Stomach (tissue), 9 donors: ENCODE data around the gene DENND1B. TPM values are rescaled to one million over a fixed set of nuclear protein-coding genes. Genes with fewer than 3 reads are reported as not detected.
A peak's percentile ranks its signal among the peaks of the same experiment; 100 is the strongest.

Source experiments
- DNase-seq, 2 donors: peaks; one replicate each; pipeline versions ENCODE4 v3.0.0 to v3.0.0-alpha.2; 2013 to 2019
- H3K27ac ChIP-seq, 5 donors: fragments of 200-600 bp in 4 of 5; sonication (generic) in 4 of 5; one replicate each; pipeline ENCODE4 v1.5.1; 2013 to 2019; ENCODE audit warnings: mild to moderate bottlenecking in 1 of 5, moderate library complexity in 1 of 5
- H3K27me3 ChIP-seq, 3 donors: fragments of 200-600 bp; sonication (generic); one replicate each; pipeline ENCODE4 v1.5.1; 2017 to 2019; ENCODE audit warnings: mixed run types in 1 of 3
- H3K36me3 ChIP-seq, 4 donors: fragments of 200-600 bp; sonication (generic); 1 replicate in 3 of 4; 2 replicates in 1 of 4; pipeline ENCODE4 v1.5.1; 2016 to 2019
- H3K4me1 ChIP-seq, 4 donors: fragments of 200-600 bp; sonication (generic); one replicate each; pipeline ENCODE4 v1.5.1; 2016 to 2019
- H3K4me3 ChIP-seq, 4 donors: fragments of 200-600 bp; sonication (generic) in 3 of 4; one replicate each; pipeline ENCODE4 v1.5.1; 2016 to 2019; ENCODE audit warnings: mild to moderate bottlenecking in 1 of 4
- H3K9me3 ChIP-seq, 4 donors: fragments of 200-600 bp; sonication (generic); one replicate each; pipeline ENCODE4 v1.5.1; 2016 to 2019
- EP300 ChIP-seq: sonication (generic); formaldehyde crosslinking; IDR thresholded peaks from one replicate; pipeline ENCODE4 v1.6.1; 2017; ENCODE audit warnings: antibody characterized with exemption
- POLR2A ChIP-seq, 4 donors: fragments of 450-650 bp; IDR thresholded peaks; one replicate each; pipeline ENCODE4 v1.6.1; 2016; ENCODE audit warnings: antibody characterized with exemption in 4 of 4, control low read depth in 2 of 4, mild to moderate bottlenecking in 1 of 4, moderate library complexity in 1 of 4
- POLR2AphosphoS5 ChIP-seq, 3 donors: sonication (generic); formaldehyde crosslinking; IDR thresholded peaks; one replicate each; pipeline ENCODE4 v1.6.1; 2016; ENCODE audit warnings: antibody characterized with exemption in 3 of 3
- WGBS, 5 donors: extraction: QIAGEN DNeasy Blood & Tissue Kit in 3 of 5; methylation state at CpG; one replicate each; pipeline versions ENCODE4 v1.1.5 to v1.1.7; 2013 to 2018; 5-methylcytosine and 5-hydroxymethylcytosine counted together
- intact Hi-C: fragments of 100-400 bp; cut with DNase I; formaldehyde crosslinking; loops from one replicate; pipeline ENCODE4 v1.15.1; 2023; ENCODE audit warnings: low total_unique reads
- polyA plus RNA-seq, 3 donors: library from polyadenylated mRNA; stranded (reverse); fragments of 200-250 nt; gene quantifications; one replicate each; pipeline ENCODE4 v1.2.3, GENCODE V29; 2013
- total RNA-seq, 5 donors: library from RNA; depleted of rRNA; stranded (reverse); fragments of >200 nt; gene quantifications; one replicate each; pipeline versions ENCODE4 v1.1.0 to v1.2.3, GENCODE V29; 2014 to 2016
- TF ChIP-seq, protein P1 (sequence below), 7 experiments: fragments of 450-650 bp in 4 of 7; fragments of 200-600 bp in 3 of 7; sonication (generic) in 3 of 7; IDR thresholded peaks; one replicate each; pipeline ENCODE4 v1.5.1; 2016 to 2019; ENCODE audit warnings: antibody characterized with exemption in 7 of 7, control low read depth in 2 of 7, mild to moderate bottlenecking in 1 of 7
- donor health status: healthy with polysubstance abuse.
- donor health status: Bipolar disorder and iron deficiency.
- donor health status: healthy.

Gene DENND1B
- total and polyA plus RNA-seq, 8 donors, result 2.9 to 435 (median 13.7) TPM

DNA sequence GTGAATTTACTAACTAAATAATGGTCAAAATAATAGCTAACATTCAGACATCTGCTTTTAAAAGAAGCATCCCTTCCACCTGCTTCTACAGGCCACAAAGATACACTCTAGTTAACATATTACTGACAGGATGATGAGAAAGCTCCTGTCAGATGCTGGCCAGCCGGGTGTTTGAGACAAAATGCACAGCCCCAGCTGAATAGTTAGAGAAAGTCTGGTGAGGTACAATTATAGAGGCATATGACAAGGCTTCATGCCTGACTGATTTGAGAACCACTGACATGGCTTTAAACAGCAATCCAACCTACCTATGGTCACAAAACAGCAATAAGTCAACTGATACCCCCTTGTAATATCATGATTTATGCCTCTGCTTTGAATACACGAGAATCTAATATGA is 137.0 kb downstream of the DENND1B start:
- no peak for DNase-seq
- Histone ChIP-seq H3K36me3 (peaks cover 0 to 33% (median 26%) of the 10 kb centered on the region in 4 donors), H3K9me3 (peaks cover 0 to 5% (median 2%) of the 10 kb centered on the region in 4 donors), H3K4me1 (no peaks in the 10 kb centered on the region), H3K27me3 (no peaks in the 10 kb centered on the region), H3K27ac (no peak overlapping the region), H3K4me3 (no peak overlapping the region)
- WGBS, 5 donors, result 86 to 95% (median 90%) methylated on average over 2 of the region's 2 CpGs
- intact Hi-C loops, result no loop called here
- no peak for TF ChIP-seq POLR2AphosphoS5 (IDR thresholded peaks at IDR 0.05)
- TF ChIP-seq EP300, result no peak

DNA sequence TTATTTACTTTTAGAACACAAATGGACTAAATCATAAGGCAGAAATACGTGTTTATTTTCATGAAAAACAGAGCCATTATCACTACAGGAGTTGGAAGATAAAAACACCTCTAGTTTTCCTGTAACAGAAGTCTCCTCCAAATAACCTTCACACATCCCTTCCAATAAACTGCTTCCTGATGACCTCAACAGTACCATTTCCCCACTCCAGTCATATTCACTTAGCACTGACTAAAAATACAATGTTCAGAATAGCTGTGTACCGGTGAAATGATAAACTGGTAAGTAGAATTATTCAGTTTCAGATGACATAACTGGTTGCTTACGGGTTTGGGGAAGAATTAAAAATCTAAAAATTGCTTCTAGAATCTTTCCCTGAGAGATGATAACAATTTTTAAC is 137.9 kb downstream of the DENND1B start:
- Histone ChIP-seq H3K4me3 (no peak overlapping the region), H3K27ac (no peak overlapping the region), H3K27me3 (no peaks in the 10 kb centered on the region), H3K36me3 (peaks cover 0 to 30% (median 24%) of the 10 kb centered on the region in 4 donors), H3K9me3 (peaks cover 0 to 6% (median 3%) of the 10 kb centered on the region in 4 donors), H3K4me1 (no peaks in the 10 kb centered on the region)
- DNase-seq, result peak in 1 of 2 donors; percentile 10
- intact Hi-C loops, result no loop called here
- WGBS, 5 donors, result 69 to 77% (median 72%) methylated on average over 3 of the region's 3 CpGs
- TF ChIP-seq, protein P1, sequence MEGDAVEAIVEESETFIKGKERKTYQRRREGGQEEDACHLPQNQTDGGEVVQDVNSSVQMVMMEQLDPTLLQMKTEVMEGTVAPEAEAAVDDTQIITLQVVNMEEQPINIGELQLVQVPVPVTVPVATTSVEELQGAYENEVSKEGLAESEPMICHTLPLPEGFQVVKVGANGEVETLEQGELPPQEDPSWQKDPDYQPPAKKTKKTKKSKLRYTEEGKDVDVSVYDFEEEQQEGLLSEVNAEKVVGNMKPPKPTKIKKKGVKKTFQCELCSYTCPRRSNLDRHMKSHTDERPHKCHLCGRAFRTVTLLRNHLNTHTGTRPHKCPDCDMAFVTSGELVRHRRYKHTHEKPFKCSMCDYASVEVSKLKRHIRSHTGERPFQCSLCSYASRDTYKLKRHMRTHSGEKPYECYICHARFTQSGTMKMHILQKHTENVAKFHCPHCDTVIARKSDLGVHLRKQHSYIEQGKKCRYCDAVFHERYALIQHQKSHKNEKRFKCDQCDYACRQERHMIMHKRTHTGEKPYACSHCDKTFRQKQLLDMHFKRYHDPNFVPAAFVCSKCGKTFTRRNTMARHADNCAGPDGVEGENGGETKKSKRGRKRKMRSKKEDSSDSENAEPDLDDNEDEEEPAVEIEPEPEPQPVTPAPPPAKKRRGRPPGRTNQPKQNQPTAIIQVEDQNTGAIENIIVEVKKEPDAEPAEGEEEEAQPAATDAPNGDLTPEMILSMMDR (IDR thresholded peaks at IDR 0.05), result no peak
- TF ChIP-seq POLR2A (IDR thresholded peaks at IDR 0.05) (no peak), POLR2AphosphoS5 (IDR thresholded peaks at IDR 0.05) (no peak), EP300 (no peak)

DNA sequence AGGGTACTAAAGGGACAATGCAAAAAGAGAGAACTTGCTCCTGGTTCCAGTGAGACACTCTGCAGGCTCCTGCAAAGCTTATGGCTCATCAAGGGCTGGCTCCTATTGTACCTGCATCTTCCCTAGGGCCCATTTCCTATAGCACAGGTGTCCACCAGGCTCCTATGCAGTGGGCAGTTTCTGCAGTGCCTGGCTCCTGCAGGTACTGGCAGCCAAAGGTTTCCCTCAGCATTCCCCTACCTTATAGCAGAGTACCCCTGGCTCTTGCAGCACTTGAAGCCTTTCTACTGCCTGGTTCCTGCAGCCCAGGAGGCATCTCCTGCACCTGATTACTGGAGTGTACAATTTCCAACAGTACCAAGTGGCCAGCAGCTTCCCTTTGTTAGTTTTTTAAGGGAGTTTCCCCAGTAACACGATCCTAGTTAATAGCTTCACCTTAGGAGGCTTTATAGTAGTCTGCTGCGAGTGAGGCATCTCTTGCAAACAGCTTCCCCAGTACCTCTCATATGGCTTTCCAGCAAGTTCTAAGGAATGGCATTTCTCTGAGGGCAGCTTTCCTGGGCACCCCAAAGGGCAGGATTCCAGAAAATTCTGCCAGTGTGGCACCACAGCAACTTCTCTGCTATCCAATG is 141.7 kb downstream of the DENND1B start:
- intact Hi-C loops, result no loop called here
- peaks cover 0 to 6% (median 3%) of the 10 kb centered on the region in 4 donors for H3K9me3 ChIP-seq
- WGBS, 5 donors, result 66 to 77% (median 76%) methylated on average over 2 of the region's 2 CpGs
- no peaks in the 10 kb centered on the region for H3K27me3 ChIP-seq
- H3K4me3 ChIP-seq, result no peak overlapping the region
- H3K27ac ChIP-seq, result no peak overlapping the region
- DNase-seq, result no peak
- H3K4me1 ChIP-seq, result no peaks in the 10 kb centered on the region
- no peak for TF ChIP-seq POLR2A (IDR thresholded peaks at IDR 0.05)
- H3K36me3 ChIP-seq, result peaks cover 0 to 24% (median 8%) of the 10 kb centered on the region in 4 donors

DNA sequence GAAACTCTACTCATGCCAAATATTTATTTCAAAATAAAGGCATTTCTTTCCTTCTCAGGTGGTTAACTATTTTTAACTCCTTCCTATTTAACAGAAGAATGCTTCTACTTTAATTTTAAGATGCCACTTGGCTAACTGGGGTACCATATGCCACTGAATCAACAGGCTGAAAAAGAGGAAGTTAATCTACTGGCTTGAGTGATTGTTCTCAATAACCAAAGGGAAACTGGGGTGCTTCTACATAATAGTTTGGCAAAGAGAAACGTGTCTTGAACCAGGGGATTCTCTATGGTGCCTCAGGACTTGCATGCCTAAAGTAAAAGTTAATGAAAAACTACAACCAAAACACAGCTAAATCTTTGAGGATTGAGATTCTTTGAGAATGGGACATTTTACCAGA is 142.6 kb downstream of the DENND1B start:
- 60 to 79% (median 74%) methylated on average over 1 of the region's 1 CpG for WGBS, 5 donors
- Histone ChIP-seq H3K27me3 (no peaks in the 10 kb centered on the region), H3K4me3 (no peak overlapping the region), H3K36me3 (peaks cover 0 to 24% (median 8%) of the 10 kb centered on the region in 4 donors), H3K27ac (no peak overlapping the region), H3K9me3 (peaks cover 0 to 6% (median 3%) of the 10 kb centered on the region in 4 donors), H3K4me1 (no peaks in the 10 kb centered on the region)
- intact Hi-C loops, result no loop called here
- no peak for DNase-seq
- TF ChIP-seq POLR2AphosphoS5 (IDR thresholded peaks at IDR 0.05), result no peak
- TF ChIP-seq, protein P1 (IDR thresholded peaks at IDR 0.05), result no peak
- no peak for TF ChIP-seq EP300
- TF ChIP-seq POLR2A (IDR thresholded peaks at IDR 0.05), result no peak

DNA sequence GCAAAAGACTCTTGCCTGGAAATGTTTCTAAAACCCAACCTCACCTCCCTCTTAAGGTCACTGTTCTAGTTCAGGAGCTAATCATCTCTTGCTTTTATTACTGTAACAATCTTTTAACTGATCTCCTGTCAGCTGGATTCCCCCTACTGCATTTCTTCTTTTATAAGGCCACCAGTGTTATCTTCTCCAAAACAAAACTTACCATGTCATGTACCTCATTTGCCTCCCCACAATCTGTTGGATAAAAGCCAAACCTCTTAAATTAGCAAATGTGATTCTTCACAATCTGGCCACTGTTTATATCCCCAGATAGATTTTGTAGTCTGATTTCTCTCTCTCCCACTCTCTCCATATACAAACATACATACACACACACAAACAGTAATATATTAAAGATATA is 143.3 kb downstream of the DENND1B start:
- TF ChIP-seq EP300 (no peak), POLR2A (IDR thresholded peaks at IDR 0.05) (no peak)
- TF ChIP-seq, protein P1 (IDR thresholded peaks at IDR 0.05), result no peak
- intact Hi-C loops, result no loop called here
- H3K9me3 ChIP-seq, result peaks cover 0 to 6% (median 3%) of the 10 kb centered on the region in 4 donors

More for the DNA sequence above, 143.3 kb downstream of the DENND1B start:
- peaks cover 0 to 24% (median 8%) of the 10 kb centered on the region in 4 donors for H3K36me3 ChIP-seq
- no peak for DNase-seq
- no peaks in the 10 kb centered on the region for H3K4me1 ChIP-seq
- no peak overlapping the region for H3K4me3 ChIP-seq
- no peak overlapping the region for H3K27ac ChIP-seq
- no peaks in the 10 kb centered on the region for H3K27me3 ChIP-seq
